AG04449 (cell line): ENCODE data around the gene DGKE.

Source experiments
- CTCF ChIA-PET: fragments of 350-600 bp; formaldehyde crosslinking; extraction: SDS; loops from one replicate; lab custom pipeline; 2021; ENCODE audit warnings: antibody characterized with exemption; lab: Yijun Ruan, JAX
- POLR2A ChIA-PET: fragments of 400-600, 350-600 bp; formaldehyde crosslinking; extraction: SDS; loops from one replicate; lab custom pipeline; 2020; ENCODE audit warnings: antibody characterized with exemption, inconsistent platforms; lab: Yijun Ruan, JAX
- DNase-seq: peaks from one replicate; pipeline ENCODE4 v3.0.0-alpha.2; 2010; ENCODE audit warnings: low read depth, low spot score
- H3K4me3 ChIP-seq: 2 replicates; pipeline ENCODE4 v1.5.1; 2011; ENCODE audit warnings: low read depth, mild to moderate bottlenecking, control low read depth, low read length
- CTCF ChIP-seq: IDR thresholded peaks from one replicate; pipeline ENCODE4 v1.5.1; 2011; ENCODE audit warnings: mild to moderate bottlenecking, moderate library complexity, low read length, control low read depth, inconsistent platforms; ENCODE audit not compliant: insufficient read depth; ENCODE audit errors: missing control alignments

DGKE gene

GRCh38 chr17:56803071-56803470 lies 30.9 kb upstream of the DGKE start:
- ChIA-PET POLR2A (no interaction called here), CTCF (interaction anchor here (1.9 kb wide), 1 partner anchor 17 kb away, joined by 9 read pairs; no protein-coding TSS in a partner anchor)
- no peak for TF ChIP-seq CTCF
- H3K4me3 ChIP-seq, result no peak overlapping the region
- no peak for DNase-seq

GRCh38 chr17:56804454-56804853 lies 29.5 kb upstream of the DGKE start:
- H3K4me3 ChIP-seq, result no peak overlapping the region
- TF ChIP-seq CTCF, result no peak
- ChIA-PET CTCF (interaction anchor here (0.8 to 1.6 kb wide), 3 partner anchors 15 to 25 kb away, joined by 3 to 15 read pairs (median 3); no protein-coding TSS in a partner anchor), POLR2A (no interaction called here)
- DNase-seq, result no peak

- H3K4me3 ChIP-seq, result no peak overlapping the region
- TF ChIP-seq CTCF, result no peak
- DNase-seq, result no peak
- ChIA-PET POLR2A (no interaction called here), CTCF (interaction anchor here (2.7 kb wide), 1 partner anchor 12 kb away, joined by 17 read pairs; no protein-coding TSS in a partner anchor)
Observed at GRCh38 chr17:56806949-56807348, 27.0 kb upstream of the DGKE start.

- no peak for DNase-seq
- POLR2A ChIA-PET, result no interaction called here
- CTCF ChIA-PET, result interaction anchor here (0.8 to 2.7 kb wide), 2 partner anchors 11 to 26 kb away, joined by 4 to 17 read pairs; no protein-coding TSS in a partner anchor
- no peak overlapping the region for H3K4me3 ChIP-seq
- TF ChIP-seq CTCF, result no peak
Observed at GRCh38 chr17:56807723-56808122, 26.2 kb upstream of the DGKE start.

GRCh38 chr17:56808503-56808902 lies 25.4 kb upstream of the DGKE start:
- no peak for TF ChIP-seq CTCF
- ChIA-PET POLR2A (no interaction called here), CTCF (interaction anchor here (2.7 kb wide), 1 partner anchor 10 kb away, joined by 17 read pairs; no protein-coding TSS in a partner anchor)
- DNase-seq, result no peak
- H3K4me3 ChIP-seq, result no peak overlapping the region

GRCh38 chr17:56809106-56809819 lies 24.7 kb upstream of the DGKE start:
- CTCF ChIA-PET, result no interaction called here
- no peak for TF ChIP-seq CTCF
- no peak for DNase-seq
- no peak overlapping the region for H3K4me3 ChIP-seq
- POLR2A ChIA-PET, result no interaction called here
